Measurements from ENCODE around the gene HADHA. TPM values are rescaled to one million over a fixed set of nuclear protein-coding genes. Genes with fewer than 3 reads are reported as not detected.

The HADHA gene
- total and polyA plus RNA-seq, 4 donors = 76.0 to 109 (median 89.1) TPM

- peak; percentile 6 for ATAC-seq (ENCODE audit: low FRiP score)
- WGBS, 2 donors = 29 to 30% methylated on average over 20 of the region's 20 CpGs
Measured at GRCh38 chr2:26185304-26185928, 59.0 kb downstream of the HADHA start.

DNA sequence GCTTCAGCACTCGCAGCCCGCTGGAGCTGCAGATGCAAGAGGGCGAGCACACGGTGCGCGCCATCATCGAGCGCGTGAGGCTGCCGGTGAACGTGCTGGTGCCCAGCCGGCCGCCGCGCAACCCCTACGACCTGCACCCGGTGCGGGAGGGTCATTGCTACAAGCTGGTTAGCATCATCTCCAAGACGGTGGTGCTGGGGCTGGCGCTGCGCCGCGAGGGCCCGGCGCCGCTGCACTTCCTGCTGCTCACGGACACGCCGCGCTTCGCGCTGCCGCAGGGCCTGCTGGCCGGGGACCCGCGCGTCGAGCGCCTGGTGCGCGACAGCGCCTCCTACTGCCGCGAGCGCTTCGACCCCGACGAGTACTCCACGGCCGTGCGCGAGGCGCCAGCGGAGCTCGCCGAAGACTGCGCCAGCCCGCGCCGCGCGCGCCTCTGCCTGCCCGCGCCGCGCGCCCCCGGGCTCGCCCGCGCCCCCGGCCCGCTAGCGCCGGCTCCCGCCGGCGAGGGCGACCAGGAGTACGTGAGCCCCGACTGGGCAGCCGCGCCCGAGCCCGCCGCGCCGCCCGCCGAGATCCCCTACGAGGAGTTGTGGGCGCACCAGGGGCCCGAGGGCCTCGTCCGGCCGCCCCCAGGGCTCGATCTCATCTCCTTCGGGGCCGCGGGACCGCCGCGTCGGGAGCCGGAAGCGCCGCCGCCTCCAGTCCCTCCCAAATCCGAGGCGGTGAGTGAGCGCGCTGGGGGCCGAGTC is 59.7 kb downstream of the HADHA start:
- no peaks in the 10 kb centered on the region for H3K9me3 ChIP-seq (ENCODE audit: control insufficient read depth, low read length)
- peak; percentile 93 to 97 for DNase-seq
- peak overlapping the region; percentile 60 to 63 for H3K4me3 ChIP-seq (ENCODE audit: low read length in 2 of 2)
- 0 to 1% methylated on average over 74 to 114 of the region's 114 CpGs for WGBS, 2 donors
- H3K36me3 ChIP-seq (ENCODE audit: control insufficient read depth in 1 of 2, insufficient read depth in 2 of 2, low read length in 1 of 2) = no peaks in the 10 kb centered on the region
- intact Hi-C loops (cut with DNase I) = no loop called here
- H3K27ac ChIP-seq (ENCODE audit: low read depth in 1 of 2, low read length in 2 of 2) = no peak overlapping the region
- no peaks in the 10 kb centered on the region for H3K27me3 ChIP-seq (ENCODE audit: control insufficient read depth in 1 of 2, insufficient read depth in 2 of 2, low read length in 1 of 2)
- ATAC-seq (ENCODE audit: low FRiP score) = peak; percentile 92
- H3K4me1 ChIP-seq (ENCODE audit: control insufficient read depth in 1 of 2, insufficient read depth in 2 of 2, low read length in 2 of 2) = no peaks in the 10 kb centered on the region

More at GRCh38 chr2:26185304-26185928, 59.0 kb downstream of the HADHA start:
- H3K36me3 ChIP-seq (ENCODE audit: control insufficient read depth in 1 of 2, insufficient read depth in 2 of 2, low read length in 1 of 2) = peaks cover 0 to under 1% of the 10 kb centered on the region in 2 donors
- peak overlapping the region; percentile 60 to 63 for H3K4me3 ChIP-seq (ENCODE audit: low read length in 2 of 2)
- no peaks in the 10 kb centered on the region for H3K27me3 ChIP-seq (ENCODE audit: control insufficient read depth in 1 of 2, insufficient read depth in 2 of 2, low read length in 1 of 2)
- no peak overlapping the region for H3K27ac ChIP-seq (ENCODE audit: low read depth in 1 of 2, low read length in 2 of 2)
- intact Hi-C loops (cut with DNase I) = no loop called here
- no peak for DNase-seq
- H3K4me1 ChIP-seq (ENCODE audit: control insufficient read depth in 1 of 2, insufficient read depth in 2 of 2, low read length in 2 of 2) = no peaks in the 10 kb centered on the region
- H3K9me3 ChIP-seq (ENCODE audit: control insufficient read depth, low read length) = no peaks in the 10 kb centered on the region

DNA sequence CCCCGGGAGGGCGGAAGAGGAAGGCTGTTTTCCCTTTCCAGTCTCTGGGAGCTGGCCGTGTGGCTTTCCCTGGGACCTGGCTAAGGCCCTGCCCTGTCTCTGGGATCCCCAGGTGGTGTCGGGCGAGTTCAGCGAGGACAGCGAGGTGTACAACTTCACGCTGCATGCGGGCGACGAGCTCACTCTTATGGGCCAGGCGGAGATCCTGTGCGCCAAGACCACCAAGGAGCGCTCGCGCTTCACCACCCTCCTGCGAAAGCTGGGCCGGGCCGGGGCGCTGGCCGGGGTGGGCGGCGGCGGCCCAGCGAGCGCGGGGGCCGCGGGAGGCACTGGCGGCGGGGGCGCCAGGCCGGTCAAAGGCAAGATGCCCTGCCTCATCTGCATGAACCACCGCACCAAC is 60.3 kb downstream of the HADHA start:
- 45 to 46% methylated on average over 34 of the region's 34 CpGs for WGBS, 2 donors
- Histone ChIP-seq H3K27ac (ENCODE audit: low read depth in 1 of 2, low read length in 2 of 2) (no peak overlapping the region), H3K36me3 (ENCODE audit: control insufficient read depth in 1 of 2, insufficient read depth in 2 of 2, low read length in 1 of 2) (no peaks in the 10 kb centered on the region), H3K4me1 (ENCODE audit: control insufficient read depth in 1 of 2, insufficient read depth in 2 of 2, low read length in 2 of 2) (no peaks in the 10 kb centered on the region), H3K27me3 (ENCODE audit: control insufficient read depth in 1 of 2, insufficient read depth in 2 of 2, low read length in 1 of 2) (no peaks in the 10 kb centered on the region), H3K9me3 (ENCODE audit: control insufficient read depth, low read length) (no peaks in the 10 kb centered on the region), H3K4me3 (ENCODE audit: low read length in 2 of 2) (peak overlapping the region; percentile 1 to 58)
- DNase-seq (no peak), ATAC-seq (ENCODE audit: low FRiP score) (no peak)
- intact Hi-C loops (cut with DNase I) = no loop called here

DNA sequence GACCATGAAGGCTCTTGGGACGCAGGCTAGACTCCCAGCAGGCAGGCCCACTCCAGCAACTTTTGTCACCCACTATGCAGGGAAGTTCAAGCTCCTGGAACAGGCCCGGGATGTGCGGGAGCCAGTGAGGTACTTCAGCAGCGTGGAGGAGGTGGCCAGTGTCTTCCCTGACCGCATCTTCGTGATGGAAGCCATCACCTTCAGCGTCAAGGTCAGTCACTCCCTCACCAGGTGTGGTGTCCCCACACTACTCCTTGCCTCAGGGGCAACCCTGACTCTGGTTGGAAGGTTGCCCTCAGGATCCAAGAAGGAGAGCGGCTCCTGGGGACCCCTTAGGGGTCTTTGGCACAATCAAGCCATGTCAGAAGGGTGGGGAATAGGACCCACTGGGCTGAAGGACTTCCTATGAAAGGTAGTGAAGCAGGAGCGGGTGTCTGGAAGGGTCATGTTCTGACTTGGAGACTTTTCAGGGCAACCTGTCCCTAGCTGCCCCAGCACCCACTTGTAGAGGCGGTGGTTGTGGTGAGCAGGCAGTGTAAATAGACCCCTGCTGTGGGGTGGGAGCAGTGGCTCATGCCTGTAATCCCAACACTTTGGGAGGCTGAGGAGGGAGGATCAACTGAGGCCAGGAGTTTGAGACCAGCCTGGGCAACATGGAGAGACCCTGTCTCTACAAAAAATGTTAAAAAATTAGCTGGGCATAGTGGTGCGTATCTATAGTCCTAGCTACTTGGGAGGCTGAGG is 61.4 kb downstream of the HADHA start:
- no peaks in the 10 kb centered on the region for H3K9me3 ChIP-seq (ENCODE audit: control insufficient read depth, low read length)
- no peaks in the 10 kb centered on the region for H3K4me1 ChIP-seq (ENCODE audit: control insufficient read depth in 1 of 2, insufficient read depth in 2 of 2, low read length in 2 of 2)
- ATAC-seq (ENCODE audit: low FRiP score) (no peak), DNase-seq (no peak)
- H3K27ac ChIP-seq (ENCODE audit: low read depth in 1 of 2, low read length in 2 of 2) = no peak overlapping the region
- 98% methylated on average over 11 of the region's 11 CpGs for WGBS, 2 donors
- no peaks in the 10 kb centered on the region for H3K36me3 ChIP-seq (ENCODE audit: control insufficient read depth in 1 of 2, insufficient read depth in 2 of 2, low read length in 1 of 2)
- H3K4me3 ChIP-seq (ENCODE audit: low read length in 2 of 2) = no peak overlapping the region
- no peaks in the 10 kb centered on the region for H3K27me3 ChIP-seq (ENCODE audit: control insufficient read depth in 1 of 2, insufficient read depth in 2 of 2, low read length in 1 of 2)
- intact Hi-C loops (cut with DNase I) = no loop called here

GRCh38 chr2:26182441-26182840 is 62.0 kb downstream of the HADHA start:
- intact Hi-C loops (cut with DNase I) = no loop called here
- Histone ChIP-seq H3K27ac (ENCODE audit: low read depth in 1 of 2, low read length in 2 of 2) (no peak overlapping the region), H3K36me3 (ENCODE audit: control insufficient read depth in 1 of 2, insufficient read depth in 2 of 2, low read length in 1 of 2) (no peaks in the 10 kb centered on the region), H3K9me3 (ENCODE audit: control insufficient read depth, low read length) (no peaks in the 10 kb centered on the region), H3K27me3 (ENCODE audit: control insufficient read depth in 1 of 2, insufficient read depth in 2 of 2, low read length in 1 of 2) (no peaks in the 10 kb centered on the region), H3K4me1 (ENCODE audit: control insufficient read depth in 1 of 2, insufficient read depth in 2 of 2, low read length in 2 of 2) (no peaks in the 10 kb centered on the region), H3K4me3 (ENCODE audit: low read length in 2 of 2) (no peak overlapping the region)
- ATAC-seq (ENCODE audit: low FRiP score) = no peak
- no peak for DNase-seq
- 88 to 90% methylated on average over 5 of the region's 5 CpGs for WGBS, 2 donors

DNA sequence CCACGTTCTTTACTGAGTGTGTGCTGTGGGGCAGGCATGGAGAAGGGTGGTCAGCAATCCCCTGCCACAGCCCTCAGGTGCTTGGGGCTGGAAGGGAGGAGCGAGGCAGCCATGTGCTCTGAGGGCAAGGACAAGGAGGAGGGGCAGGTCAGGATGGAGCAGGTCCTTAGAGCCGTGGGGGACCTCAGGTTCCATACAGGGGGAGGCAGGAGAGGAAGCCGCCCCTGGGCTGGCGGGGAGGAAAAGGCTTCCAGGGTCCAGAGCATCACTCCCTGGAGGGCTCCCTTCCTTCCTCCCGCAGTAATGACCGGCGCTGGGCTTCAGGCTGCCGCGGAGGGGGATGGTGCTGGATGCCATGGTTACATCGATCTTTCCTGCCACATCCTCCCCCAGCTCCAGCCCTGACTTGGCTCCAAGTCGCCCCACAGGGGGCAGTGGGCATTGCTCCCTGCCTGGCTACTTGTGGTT is 65.0 kb downstream of the HADHA start:
- ATAC-seq (ENCODE audit: low FRiP score) = no peak
- no peak overlapping the region for H3K4me3 ChIP-seq (ENCODE audit: low read length in 2 of 2)
- H3K4me1 ChIP-seq (ENCODE audit: control insufficient read depth in 1 of 2, insufficient read depth in 2 of 2, low read length in 2 of 2) = no peaks in the 10 kb centered on the region
- H3K27ac ChIP-seq (ENCODE audit: low read depth in 1 of 2, low read length in 2 of 2) = no peak overlapping the region
- DNase-seq = no peak
- no peaks in the 10 kb centered on the region for H3K9me3 ChIP-seq (ENCODE audit: control insufficient read depth, low read length)
- H3K27me3 ChIP-seq (ENCODE audit: control insufficient read depth in 1 of 2, insufficient read depth in 2 of 2, low read length in 1 of 2) = no peaks in the 10 kb centered on the region
- intact Hi-C loops (cut with DNase I) = no loop called here
- 20 to 23% methylated on average over 10 to 12 of the region's 12 CpGs for WGBS, 2 donors
- no peaks in the 10 kb centered on the region for H3K36me3 ChIP-seq (ENCODE audit: control insufficient read depth in 1 of 2, insufficient read depth in 2 of 2, low read length in 1 of 2)

- H3K27ac ChIP-seq (ENCODE audit: low read depth in 1 of 2, low read length in 2 of 2) = no peak overlapping the region
- ATAC-seq (ENCODE audit: low FRiP score) (peak; percentile 52), DNase-seq (no peak)
- peak overlapping the region; percentile 3 to 11 for H3K4me3 ChIP-seq (ENCODE audit: low read length in 2 of 2)
- H3K36me3 ChIP-seq (ENCODE audit: control insufficient read depth in 1 of 2, insufficient read depth in 2 of 2, low read length in 1 of 2) = no peaks in the 10 kb centered on the region
- no peaks in the 10 kb centered on the region for H3K9me3 ChIP-seq (ENCODE audit: control insufficient read depth, low read length)
- WGBS, 2 donors = 2 to 5% methylated on average over 29 to 48 of the region's 48 CpGs
- intact Hi-C loops (cut with DNase I) = no loop called here
- no peaks in the 10 kb centered on the region for H3K4me1 ChIP-seq (ENCODE audit: control insufficient read depth in 1 of 2, insufficient read depth in 2 of 2, low read length in 2 of 2)
- H3K27me3 ChIP-seq (ENCODE audit: control insufficient read depth in 1 of 2, insufficient read depth in 2 of 2, low read length in 1 of 2) = no peaks in the 10 kb centered on the region
Measured at GRCh38 chr2:26178746-26179436, 65.5 kb downstream of the HADHA start.

DNA sequence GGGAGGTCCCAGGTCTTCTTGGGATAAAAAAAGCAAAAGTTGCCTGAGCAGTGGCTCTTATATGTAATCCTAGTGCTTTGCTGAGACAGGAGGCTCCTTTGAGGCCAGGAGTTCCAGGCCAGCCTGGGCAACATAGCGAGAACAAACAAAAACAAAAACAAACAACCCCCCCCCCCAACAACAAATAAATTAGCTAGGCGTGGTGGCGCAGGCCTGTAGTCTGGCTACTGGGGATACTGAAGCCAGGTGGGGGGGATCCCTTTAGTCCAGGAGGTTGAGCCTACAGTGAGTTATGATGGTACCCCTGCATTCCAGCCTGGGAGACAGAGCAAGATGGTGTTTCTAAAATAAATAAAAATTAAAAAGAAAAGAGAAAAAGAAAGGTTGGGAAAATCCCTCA is 66.2 kb downstream of the HADHA start:
- intact Hi-C loops (cut with DNase I) = no loop called here
- no peak for DNase-seq
- Histone ChIP-seq H3K27ac (ENCODE audit: low read depth in 1 of 2, low read length in 2 of 2) (no peak overlapping the region), H3K27me3 (ENCODE audit: control insufficient read depth in 1 of 2, insufficient read depth in 2 of 2, low read length in 1 of 2) (no peaks in the 10 kb centered on the region), H3K36me3 (ENCODE audit: control insufficient read depth in 1 of 2, insufficient read depth in 2 of 2, low read length in 1 of 2) (no peaks in the 10 kb centered on the region), H3K4me3 (ENCODE audit: low read length in 2 of 2) (no peak overlapping the region), H3K9me3 (ENCODE audit: control insufficient read depth, low read length) (no peaks in the 10 kb centered on the region), H3K4me1 (ENCODE audit: control insufficient read depth in 1 of 2, insufficient read depth in 2 of 2, low read length in 2 of 2) (no peaks in the 10 kb centered on the region)
- ATAC-seq (ENCODE audit: low FRiP score) = no peak
- WGBS, 2 donors = 98% methylated on average over 3 of the region's 3 CpGs
